GM18909 (cell line): Measurements from ENCODE around the gene IL18RAP.

Experiments
- ATAC-seq: cut with Tn5 transposase; IDR thresholded peaks from one replicate; pipeline ENCODE4 v1.9.1; 2021; ENCODE audit warnings: mild to moderate bottlenecking; ENCODE audit not compliant: unreplicated experiment, poor library complexity

IL18RAP gene, protein sequence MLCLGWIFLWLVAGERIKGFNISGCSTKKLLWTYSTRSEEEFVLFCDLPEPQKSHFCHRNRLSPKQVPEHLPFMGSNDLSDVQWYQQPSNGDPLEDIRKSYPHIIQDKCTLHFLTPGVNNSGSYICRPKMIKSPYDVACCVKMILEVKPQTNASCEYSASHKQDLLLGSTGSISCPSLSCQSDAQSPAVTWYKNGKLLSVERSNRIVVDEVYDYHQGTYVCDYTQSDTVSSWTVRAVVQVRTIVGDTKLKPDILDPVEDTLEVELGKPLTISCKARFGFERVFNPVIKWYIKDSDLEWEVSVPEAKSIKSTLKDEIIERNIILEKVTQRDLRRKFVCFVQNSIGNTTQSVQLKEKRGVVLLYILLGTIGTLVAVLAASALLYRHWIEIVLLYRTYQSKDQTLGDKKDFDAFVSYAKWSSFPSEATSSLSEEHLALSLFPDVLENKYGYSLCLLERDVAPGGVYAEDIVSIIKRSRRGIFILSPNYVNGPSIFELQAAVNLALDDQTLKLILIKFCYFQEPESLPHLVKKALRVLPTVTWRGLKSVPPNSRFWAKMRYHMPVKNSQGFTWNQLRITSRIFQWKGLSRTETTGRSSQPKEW

DNA sequence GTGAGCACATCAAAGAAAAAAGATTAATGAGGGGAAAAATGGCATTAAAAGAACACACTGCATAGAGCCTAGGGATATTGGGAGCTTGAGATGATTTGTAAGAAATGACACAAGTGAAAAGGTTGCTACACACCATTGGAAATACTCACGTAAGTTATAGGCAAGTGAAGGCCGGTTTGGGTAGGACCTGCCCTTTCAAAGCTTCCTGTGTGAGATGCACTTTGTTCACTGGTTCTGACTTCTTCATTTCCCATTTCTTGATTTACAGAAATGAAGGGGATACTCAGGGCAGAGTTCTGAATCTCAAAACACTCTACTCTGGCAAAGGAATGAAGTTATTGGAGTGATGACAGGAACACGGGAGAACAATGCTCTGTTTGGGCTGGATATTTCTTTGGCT, at the start of gene IL18RAP:
Gene IL18RAP (plus strand): TSS at position 251 of the 400 bp plus-strand sequence. CDS start 118 bp downstream, at position 369.
- ATAC-seq: no peak

DNA sequence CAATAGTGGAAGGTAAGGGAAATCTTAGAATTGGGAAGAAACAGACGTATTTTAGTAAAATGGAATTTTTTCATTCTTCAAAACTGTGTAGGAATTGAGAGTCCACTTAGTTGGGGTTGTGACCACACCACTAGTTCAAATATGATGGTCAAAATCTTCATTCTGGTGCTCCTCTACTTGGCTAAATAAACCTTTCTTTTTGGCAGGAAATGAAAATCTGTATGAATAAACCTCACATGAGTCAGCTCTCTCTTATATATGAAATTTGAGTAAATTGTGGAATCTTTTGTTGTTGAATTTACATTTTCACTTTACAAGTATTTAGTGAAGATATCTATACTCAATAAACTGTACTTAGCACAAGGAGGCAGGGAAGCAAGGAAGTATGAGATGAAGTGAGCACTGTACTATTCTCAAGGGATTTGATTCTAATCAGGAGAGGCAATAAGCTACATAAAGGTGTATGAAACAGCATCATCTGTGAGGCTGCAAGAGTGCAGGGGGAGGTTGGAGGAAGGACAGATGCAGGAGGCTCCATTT, 46.8 kb upstream of the IL18RAP start:
- ATAC-seq: no peak

DNA sequence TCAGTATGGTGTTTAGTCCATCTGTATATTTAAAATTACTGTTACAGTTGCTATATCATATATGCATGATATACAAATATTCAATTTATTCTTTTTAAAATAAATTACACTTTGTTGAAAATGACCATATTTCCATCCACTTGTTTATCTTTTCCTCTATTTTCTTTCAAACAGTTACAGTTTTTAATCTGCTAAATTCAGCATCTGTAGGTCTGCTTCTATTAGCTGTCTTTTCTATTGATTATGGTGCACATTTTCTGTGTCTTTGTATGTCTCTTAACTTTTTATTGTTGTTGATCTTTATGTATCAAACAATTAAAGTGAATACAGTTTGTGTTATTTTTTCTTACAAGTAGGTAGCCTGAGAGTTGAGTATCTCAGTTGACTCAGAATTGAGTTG, 39.2 kb upstream of the IL18RAP start:
- ATAC-seq: no peak

DNA sequence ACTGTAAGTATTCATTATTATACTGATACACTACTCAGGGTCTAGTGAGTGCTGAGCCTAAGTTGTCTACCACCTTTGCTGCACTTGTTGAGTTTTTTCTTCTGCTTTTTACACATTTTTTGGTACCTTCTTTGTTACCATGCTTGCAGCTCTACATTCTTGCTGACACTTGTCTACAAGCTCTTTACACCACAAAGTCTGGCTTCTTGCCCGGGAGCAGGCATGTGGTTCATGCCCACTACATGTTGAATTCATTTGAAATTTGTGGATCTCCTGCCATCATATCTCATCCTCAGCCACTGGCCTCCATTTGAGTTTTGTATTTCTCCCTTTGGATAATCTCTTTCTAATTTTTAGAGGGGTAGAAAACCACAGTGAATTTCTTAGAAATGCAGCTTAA, 37.4 kb upstream of the IL18RAP start:
- ATAC-seq: no peak

DNA sequence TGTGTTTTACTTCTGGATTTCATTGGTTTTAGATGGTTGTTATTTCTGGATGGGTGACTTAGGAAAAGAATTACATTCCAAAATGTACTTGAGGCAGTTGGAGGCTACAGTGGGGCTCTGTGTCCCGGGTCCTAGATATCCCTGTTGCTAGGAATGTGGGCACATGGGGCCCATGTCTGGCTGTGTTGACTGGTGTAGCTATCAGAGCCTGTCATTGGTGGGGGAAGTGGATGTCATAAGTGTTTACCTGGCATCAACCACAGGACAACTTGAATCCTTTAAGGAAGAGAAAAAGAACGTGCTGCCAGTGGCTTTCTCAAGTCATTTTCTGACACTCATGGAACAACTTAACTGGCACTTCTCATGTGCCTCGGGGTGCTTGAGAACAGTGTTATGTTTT, 37.0 kb upstream of the IL18RAP start:
- ATAC-seq: no peak

DNA sequence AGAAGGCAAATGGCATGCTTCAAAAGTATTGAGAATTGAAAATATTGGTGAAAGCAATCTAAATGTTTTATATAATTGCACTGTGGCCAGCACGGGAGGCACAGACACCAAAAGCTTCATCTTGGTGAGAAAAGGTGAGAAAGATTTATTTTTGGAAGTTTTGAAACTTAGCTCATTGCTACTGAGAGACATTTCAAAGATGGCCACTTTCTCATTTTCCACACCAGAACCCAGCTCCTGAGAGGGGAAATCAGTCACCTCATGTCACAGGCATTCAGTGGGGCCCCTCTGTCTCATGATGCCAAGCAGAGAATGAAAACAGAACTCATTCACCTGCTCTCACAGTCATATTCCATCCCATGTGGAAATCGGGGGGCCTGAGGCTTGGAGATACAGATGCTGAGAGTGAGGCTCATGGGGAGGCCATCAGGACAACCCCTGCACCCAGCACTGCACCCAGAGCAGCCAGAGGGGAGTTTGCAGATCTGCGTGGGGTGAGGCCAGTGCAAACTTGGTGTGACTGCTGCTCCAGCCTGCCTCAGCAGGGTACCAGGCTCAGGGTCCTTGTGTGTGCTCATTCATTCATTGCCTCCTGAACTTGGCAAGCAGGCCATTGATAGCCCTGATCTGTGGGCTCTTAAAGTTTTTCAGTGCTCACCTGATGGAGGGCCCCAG, 36.0 kb upstream of the IL18RAP start:
- no peak for ATAC-seq

DNA sequence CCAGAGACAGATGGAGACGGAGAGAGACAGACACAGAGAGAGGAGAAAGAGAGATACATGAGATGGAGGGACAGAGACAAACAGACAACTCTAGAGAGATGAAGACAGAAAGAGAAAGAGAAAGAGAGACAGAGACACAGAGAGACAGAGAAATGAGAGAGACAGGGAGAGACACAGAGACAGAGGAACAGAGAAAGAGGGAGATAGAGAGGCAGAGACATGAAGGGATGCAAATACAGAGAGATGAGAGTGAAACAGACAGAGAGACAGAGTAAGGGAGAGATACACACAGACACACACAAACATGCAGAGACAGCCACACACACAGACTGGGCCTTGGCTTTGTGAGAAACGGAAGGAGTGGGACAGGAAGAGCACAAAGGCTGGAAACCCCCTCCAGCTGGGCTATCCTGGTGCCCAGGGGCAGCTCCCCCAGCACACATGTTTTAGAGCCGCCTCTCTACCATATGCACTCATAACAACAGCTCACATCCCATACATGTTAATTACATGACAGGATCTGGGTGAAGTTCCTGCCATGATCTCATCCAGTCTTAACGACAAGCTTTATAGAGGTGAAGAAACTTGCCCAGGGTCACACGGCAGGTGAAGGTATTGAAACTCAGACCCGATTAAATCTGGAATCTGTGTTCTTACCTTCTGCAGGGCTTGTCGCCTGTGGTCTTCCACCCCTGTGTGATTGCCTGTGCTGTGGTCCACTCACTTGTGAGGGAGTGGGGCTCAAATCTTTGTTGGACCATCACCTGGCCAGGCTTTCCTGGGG, 35.0 kb upstream of the IL18RAP start:
- ATAC-seq: no peak

DNA sequence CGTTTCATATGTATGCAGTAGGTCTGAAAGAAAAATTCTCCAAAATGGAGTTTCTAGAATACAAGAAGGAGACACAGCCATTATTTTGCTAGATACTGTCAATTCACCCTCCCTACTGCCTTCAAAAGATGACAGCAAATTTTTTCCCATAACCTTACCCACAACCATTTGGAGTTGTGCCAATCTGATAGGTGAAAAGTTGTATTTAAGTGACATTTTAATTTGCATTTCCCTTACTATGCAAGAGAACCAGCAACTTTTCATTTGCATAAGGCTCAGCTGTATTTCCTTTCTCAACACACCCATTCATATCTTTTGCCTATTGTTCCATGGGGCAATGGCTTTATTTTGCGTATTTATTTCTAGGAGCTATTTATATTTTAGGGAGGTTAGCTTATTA, 31.4 kb upstream of the IL18RAP start:
- ATAC-seq: no peak

DNA sequence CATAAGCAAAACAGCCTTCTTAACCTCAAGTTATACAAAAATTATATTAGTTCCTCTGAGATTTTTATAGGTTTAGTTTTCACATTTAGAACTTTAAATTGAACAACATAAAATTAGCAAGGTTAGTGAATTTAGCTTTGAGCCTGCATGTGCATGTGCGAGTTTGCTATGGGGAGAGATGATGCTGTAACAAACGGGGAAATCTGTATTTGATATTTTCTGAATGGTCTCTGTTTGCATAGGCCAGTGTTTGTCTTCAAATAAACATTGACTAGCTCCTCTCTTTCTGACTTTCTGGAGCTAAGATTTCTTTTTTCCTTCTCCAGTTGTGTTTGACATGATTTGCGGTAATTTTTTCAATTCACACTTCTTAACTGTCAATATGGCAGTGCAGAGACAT, 30.9 kb upstream of the IL18RAP start:
- ATAC-seq: no peak

DNA sequence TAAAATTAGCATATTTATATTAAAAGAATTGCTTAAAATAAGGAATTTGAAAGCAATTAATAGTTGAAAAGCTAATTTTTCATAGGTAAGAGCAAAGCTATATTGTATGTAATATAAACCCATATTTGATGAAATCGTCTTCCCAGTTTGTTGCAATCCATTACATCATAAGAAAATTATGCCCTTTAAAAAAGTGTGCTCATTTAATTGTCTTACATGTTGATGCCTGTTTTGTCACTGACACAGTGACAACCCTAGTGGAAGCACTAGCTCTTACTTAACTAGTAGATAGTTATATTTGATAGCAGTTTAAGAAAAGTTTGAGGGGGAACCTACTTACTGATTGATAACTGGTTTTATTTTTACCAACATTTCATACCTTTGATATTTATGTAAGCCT, 30.0 kb upstream of the IL18RAP start:
- ATAC-seq: no peak

DNA sequence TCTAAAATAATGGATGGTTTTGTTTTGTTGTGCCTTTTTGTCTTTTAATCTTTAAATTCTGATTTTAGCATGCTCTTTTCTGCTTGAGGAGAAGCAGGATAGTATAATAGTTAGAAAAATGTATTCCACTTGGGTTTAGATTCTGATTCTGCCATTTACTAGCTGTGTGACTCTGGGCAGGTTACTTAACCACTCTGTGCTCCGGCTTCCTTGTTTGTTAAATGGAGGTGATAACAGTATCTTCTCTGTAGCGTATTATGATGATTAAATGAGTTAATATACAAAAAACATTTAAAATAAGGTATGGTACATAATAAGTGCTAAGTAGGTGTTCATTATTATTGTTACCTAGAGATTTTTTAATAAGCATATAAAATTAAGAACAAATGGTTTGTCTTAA, 26.9 kb upstream of the IL18RAP start:
- ATAC-seq: no peak

DNA sequence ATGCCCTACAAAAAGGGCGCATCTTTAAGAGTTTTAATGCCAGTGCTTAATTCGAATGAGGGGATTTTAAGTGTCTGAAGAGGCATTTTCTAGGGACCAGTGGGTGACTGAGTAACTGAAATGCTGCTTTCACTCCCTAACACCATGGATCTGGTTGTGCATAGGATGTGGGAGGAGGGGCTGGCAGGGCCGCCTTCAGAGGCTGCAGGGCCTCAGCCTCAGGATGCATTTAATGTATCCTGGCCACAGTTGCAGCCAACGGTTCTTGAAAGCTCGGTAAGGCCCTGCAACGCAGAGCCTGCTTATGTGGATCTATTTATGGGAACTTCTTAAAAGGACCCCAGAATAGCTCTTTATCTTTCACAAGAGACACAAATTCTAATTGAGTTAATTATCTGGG, 25.8 kb upstream of the IL18RAP start:
- ATAC-seq: no peak

DNA sequence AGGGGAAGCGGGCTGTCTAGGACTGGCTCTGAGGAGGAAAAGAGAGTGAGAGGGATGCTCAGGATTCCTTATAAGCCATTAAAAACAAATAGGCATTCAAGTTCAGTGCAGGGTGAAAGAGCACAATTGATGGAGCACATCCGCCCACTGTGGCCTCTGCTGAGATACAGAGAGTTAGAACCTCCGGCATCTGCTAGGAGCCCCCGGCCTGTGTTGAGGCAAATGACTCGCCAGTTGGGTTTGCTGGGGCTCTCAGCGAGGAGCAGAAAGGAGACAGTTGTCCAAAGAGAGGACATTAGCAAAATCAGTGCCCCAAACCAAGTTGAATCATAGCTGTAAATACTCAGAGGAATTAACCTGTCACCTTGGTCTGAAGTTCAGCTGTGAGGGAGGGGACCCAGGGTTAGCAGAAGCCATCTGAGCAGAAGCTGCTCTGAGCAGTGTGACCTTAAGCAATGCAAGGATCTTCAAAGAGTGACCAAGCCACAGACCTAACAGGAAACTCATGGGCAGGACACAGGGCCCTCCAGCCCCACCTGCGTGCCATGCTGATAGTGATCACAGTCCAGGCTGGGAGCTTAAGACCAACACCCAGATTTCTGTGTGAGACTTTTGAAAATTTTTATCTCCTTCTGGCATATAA, 23.3 kb upstream of the IL18RAP start:
- ATAC-seq: no peak

DNA sequence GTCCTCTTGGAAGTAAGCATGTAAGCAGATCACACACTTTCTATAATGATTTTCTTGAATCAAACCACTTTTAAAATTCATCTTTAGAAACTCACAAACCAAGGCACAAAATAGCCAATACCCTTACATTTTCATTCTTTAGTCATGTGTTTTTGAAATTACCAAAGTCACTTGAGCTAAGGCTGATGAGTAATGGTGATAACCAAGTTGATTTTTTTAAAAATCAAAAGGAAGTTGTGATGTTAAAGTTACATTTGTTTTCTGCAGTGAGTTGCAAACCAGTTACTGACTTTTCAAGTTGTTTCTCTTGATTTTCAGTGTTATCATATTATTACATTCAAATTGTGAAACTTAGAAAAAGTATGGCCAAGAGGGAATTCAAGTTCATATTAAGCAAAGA, 21.5 kb upstream of the IL18RAP start:
- ATAC-seq: no peak

DNA sequence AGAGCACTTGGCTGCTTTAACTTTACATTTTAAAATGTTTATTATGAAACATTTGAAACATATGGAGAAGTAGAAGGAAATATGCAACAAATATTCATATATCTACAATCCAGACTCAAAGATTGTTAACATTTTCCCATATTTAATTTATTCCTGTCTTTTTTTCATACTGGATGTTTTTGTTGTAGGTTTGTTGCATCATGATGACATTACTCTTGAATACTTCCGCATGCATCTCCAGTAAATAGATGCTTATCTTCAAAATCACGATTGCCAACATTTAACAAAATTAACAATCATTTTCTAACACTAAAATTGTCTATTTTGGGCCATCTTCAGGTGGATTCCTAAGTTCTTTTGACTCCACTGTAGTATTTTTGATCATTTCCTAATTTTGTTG, 21.1 kb upstream of the IL18RAP start:
- no peak for ATAC-seq

DNA sequence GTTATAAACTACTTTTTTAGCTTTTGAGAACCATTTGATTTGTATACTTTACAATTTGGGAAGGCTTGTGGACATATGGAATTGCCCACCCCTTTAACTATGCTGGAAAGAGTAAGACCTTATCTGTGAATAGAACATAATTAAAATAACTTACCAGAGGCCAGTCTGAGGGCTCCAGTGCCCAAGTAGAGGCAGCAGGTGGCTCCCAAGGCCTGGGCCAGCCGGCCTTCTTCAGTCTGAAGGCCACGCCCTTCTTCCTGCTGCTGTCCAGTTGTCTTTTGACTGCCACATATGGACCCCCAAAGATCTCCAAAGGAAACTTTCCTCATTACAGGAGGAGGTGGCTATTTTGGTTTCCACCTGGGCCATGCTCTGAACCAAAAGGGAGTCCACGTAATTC, 12.0 kb upstream of the IL18RAP start:
- no peak for ATAC-seq

DNA sequence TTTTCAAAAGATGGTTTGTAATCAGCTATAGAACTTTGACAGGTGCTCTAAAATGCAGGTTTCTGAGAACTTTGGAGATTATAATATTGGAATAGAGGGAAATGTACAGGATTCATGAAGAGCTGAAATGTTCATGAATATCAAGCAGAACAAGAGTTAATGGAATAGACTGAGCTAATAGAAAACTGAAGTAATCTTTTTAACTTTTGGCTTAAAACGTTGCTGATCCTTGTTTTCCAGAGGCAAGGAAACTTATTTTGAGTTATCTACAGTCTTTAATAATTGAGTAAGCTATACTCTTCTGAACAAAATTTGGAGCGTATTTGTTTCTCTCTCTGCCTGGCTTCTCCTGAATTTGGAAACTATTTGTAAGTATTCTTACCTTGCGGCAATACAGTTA, 10.8 kb upstream of the IL18RAP start:
- no peak for ATAC-seq

DNA sequence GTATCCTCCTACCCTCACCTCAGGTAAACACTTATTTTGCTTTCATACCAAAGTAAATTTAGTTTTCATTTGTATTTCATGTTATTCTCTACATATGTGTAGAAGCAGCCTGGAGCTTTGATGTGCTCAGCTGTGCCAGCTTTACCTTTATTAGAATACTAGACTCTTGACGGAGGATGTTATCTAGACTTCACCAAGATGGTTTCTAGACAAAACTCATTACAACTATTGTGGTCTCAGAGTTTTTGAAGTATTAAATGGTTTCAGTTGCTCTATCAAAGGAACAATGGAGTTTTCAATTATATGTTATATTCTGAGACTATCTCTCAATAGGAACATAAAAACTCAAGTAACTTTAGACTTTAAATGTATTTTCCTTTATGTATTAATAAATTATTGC, 5.0 kb upstream of the IL18RAP start:
- ATAC-seq: peak; percentile 64

DNA sequence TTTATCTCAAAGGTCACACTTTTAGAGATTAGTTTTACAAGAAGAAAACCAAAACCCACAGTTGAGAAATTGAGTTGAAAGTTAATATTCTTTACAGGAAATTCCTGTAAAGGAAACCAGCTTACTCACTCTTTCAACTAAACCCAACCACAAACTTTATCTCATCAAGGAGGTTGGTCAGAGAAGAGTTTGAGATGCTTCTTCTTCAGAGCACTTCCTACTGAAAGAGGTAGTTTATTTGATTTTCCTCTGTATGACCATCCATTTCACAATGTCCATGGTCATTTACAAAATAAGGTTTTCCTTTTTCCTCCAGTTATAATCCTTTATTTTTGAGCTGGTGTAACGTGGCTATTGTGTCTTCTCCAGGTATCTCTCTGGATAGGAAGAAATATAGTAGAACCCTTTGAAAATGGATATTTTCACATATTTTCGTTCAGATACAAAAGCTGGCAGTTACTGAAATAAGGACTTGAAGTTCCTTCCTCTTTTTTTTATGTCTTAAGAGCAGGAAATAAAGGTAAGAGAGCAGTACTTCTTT, 4.5 kb upstream of the IL18RAP start:
- peak; percentile 89 for ATAC-seq

DNA sequence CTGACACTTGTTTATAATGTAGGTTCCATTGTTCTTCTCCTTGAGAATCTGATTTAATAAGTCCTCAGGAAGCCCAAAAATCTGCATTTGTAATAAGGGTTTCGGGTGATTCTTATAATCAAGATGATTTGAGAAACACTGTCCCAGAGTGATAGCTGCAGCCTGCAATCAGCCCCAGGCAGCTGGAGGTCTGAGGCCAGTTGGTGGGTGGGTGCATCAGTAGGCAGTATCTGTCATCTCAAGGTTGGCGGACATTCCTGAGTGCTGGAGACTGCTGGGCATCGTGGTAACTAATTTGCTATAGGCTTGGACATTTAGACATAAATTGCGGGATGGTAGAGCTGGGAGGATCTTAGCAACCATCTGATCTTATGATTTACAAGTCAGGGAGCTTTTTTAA, 2.7 kb upstream of the IL18RAP start:
- ATAC-seq: no peak
